DOHH2 (cell line): Measurements from ENCODE around the gene PPP1R15B.

Experiments
- EZH2phosphoT487 ChIP-seq: fragments of 200-600 bp; sonication (generic); IDR thresholded peaks from 2 replicates; pipeline ENCODE4 v1.6.1; 2017; ENCODE audit warnings: borderline replicate concordance, mild to moderate bottlenecking, antibody characterized with exemption, low read length, moderate library complexity, mixed read lengths
- TF ChIP-seq, protein P1 (sequence below): fragments of 200-600 bp; sonication (generic); IDR thresholded peaks from one replicate; pipeline ENCODE4 v1.5.1; 2014; ENCODE audit warnings: antibody characterized with exemption, mild to moderate bottlenecking, low read depth, low read length; ENCODE audit not compliant: poor library complexity, severe bottlenecking

DNA sequence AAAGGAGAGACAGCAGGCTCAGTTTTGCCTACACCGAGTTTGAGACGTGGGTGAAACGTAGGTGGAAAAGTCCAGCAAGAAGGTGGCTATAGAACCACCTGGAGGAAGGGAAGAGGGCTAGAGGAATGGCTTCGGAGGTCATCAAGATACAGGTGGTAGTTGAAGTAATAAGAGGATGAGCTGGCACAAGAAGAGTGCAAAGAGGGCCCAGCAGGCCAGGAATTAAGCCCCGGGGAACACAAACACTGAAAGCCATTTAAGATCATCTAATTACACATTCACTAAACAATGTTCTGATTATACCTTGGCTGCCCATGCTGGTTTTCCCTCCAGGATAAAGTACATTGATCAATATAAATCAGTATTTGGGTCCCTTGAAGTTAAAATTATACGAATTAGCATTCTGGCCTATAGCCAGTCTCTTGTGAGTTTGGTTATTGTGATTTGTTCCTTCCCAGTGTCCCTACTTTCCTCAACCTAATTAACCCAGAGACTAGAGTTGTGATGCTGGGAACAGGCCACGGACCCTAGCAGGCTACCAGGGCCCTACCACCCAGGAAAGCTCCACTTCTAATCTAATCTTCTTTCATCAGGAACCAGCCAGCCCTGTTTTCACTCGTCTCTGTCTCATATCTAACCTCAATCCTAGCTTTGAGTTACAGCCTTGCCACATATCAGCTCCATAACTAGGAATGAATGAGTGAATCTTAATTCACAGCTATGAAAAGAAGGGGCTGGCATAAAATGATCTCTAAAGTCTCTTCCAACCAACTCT lies 26.4 kb upstream of the PPP1R15B start:
- TF ChIP-seq, protein P1, sequence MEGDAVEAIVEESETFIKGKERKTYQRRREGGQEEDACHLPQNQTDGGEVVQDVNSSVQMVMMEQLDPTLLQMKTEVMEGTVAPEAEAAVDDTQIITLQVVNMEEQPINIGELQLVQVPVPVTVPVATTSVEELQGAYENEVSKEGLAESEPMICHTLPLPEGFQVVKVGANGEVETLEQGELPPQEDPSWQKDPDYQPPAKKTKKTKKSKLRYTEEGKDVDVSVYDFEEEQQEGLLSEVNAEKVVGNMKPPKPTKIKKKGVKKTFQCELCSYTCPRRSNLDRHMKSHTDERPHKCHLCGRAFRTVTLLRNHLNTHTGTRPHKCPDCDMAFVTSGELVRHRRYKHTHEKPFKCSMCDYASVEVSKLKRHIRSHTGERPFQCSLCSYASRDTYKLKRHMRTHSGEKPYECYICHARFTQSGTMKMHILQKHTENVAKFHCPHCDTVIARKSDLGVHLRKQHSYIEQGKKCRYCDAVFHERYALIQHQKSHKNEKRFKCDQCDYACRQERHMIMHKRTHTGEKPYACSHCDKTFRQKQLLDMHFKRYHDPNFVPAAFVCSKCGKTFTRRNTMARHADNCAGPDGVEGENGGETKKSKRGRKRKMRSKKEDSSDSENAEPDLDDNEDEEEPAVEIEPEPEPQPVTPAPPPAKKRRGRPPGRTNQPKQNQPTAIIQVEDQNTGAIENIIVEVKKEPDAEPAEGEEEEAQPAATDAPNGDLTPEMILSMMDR: no peak
- TF ChIP-seq EZH2phosphoT487: no peak
